OCI-LY3 (cell line): ENCODE results near the gene ARHGAP15.

Experiments used
- H2AFZ ChIP-seq: fragments of 200-600, 300-600 bp; shearing (Covaris generic); 2 replicates; pipeline ENCODE4 v1.6.0; 2014; ENCODE audit warnings: antibody characterized with exemption, low read depth, low read length
- H3K27ac ChIP-seq: fragments of 200-600, 300-600 bp; sonication (generic); 2 replicates; pipeline ENCODE4 v1.5.1; 2014; ENCODE audit warnings: mild to moderate bottlenecking, low read length, moderate library complexity, mixed read lengths
- H3K27me3 ChIP-seq: fragments of 200-600, 300-600 bp; sonication (generic); 2 replicates; pipeline ENCODE4 v1.6.1; 2014; ENCODE audit warnings: low read depth, low read length, mixed read lengths
- H3K36me3 ChIP-seq: fragments of 200-600, 300-600 bp; sonication (generic); replicated peaks from 2 replicates; pipeline ENCODE3; 2014; ENCODE audit warnings: low read depth, low read length, mixed read lengths
- H3K4me1 ChIP-seq: fragments of 300-600, 200-600 bp; sonication (generic); 2 replicates; pipeline ENCODE4 v1.6.1; 2014; ENCODE audit warnings: low read length, mixed read lengths
- H3K4me2 ChIP-seq: fragments of 200-600, 300-600 bp; sonication (generic); 2 replicates; pipeline ENCODE4 v1.6.1; 2014; ENCODE audit warnings: low read length, mixed read lengths
- H3K4me3 ChIP-seq: fragments of 300-600, 200-600 bp; sonication (generic); 2 replicates; pipeline ENCODE4 v1.5.1; 2014; ENCODE audit warnings: antibody characterized with exemption, mild to moderate bottlenecking, low read length, moderate library complexity
- H3K79me2 ChIP-seq: fragments of 300-600, 200-600 bp; shearing (Covaris generic); 2 replicates; pipeline ENCODE4 v1.6.1; 2014; ENCODE audit warnings: mild to moderate bottlenecking, low read length, mixed read lengths
- H3K9ac ChIP-seq: fragments of 300-600, 200-600 bp; shearing (Covaris generic); 2 replicates; pipeline ENCODE4 v1.6.0; 2014; ENCODE audit warnings: mild to moderate bottlenecking, low read length, moderate library complexity
- H3K9me3 ChIP-seq: fragments of 200-600, 300-600 bp; shearing (Covaris generic); 2 replicates; pipeline ENCODE4 v1.6.1; 2014; ENCODE audit warnings: low read length, mixed read lengths; ENCODE audit not compliant: insufficient read depth
- H4K20me1 ChIP-seq: fragments of 200-600, 300-600 bp; sonication (generic); 2 replicates; pipeline ENCODE4 v1.6.1; 2016; ENCODE audit warnings: low read length, mixed read lengths; ENCODE audit not compliant: insufficient read depth
- CTCF ChIP-seq: fragments of 200-600, 300-600 bp; sonication (generic); IDR thresholded peaks from 2 replicates; pipeline ENCODE4 v1.5.1; 2014; ENCODE audit warnings: antibody characterized with exemption, low read length, low read depth
- EZH2phosphoT487 ChIP-seq: fragments of 200-600 bp; shearing (Covaris generic); IDR thresholded peaks from 2 replicates; pipeline ENCODE4 v1.6.1; 2018; ENCODE audit warnings: antibody characterized with exemption, mixed run types, low read depth

The ARHGAP15 gene

GRCh38 chr2:143223556-143223955, 94.3 kb downstream of the ARHGAP15 start:
- H3K9me3 ChIP-seq, result no peaks in the 10 kb centered on the region
- no peaks in the 10 kb centered on the region for H3K4me1 ChIP-seq
- H3K27me3 ChIP-seq, result no peaks in the 10 kb centered on the region
- H3K27ac ChIP-seq, result no peak overlapping the region
- H3K79me2 ChIP-seq, result no peaks in the 10 kb centered on the region
- H4K20me1 ChIP-seq, result peaks cover 6% of the 10 kb centered on the region; the same call in 1 of the 2 replicates
- no peaks in the 10 kb centered on the region for H3K36me3 ChIP-seq
- no peak overlapping the region for H3K4me2 ChIP-seq
- H3K4me3 ChIP-seq, result no peak overlapping the region
- H3K9ac ChIP-seq, result no peak overlapping the region
- H2AFZ ChIP-seq, result no peak overlapping the region
- no peak for TF ChIP-seq EZH2phosphoT487
- no peak for TF ChIP-seq CTCF

- Histone ChIP-seq H3K4me3 (no peak overlapping the region), H3K27me3 (no peaks in the 10 kb centered on the region), H4K20me1 (no peaks in the 10 kb centered on the region), H3K27ac (no peak overlapping the region), H3K4me2 (no peak overlapping the region), H3K9ac (no peak overlapping the region), H3K79me2 (no peaks in the 10 kb centered on the region), H3K9me3 (no peaks in the 10 kb centered on the region), H2AFZ (no peak overlapping the region), H3K36me3 (peaks cover 7% of the 10 kb centered on the region), H3K4me1 (no peaks in the 10 kb centered on the region)
- TF ChIP-seq CTCF (no peak), EZH2phosphoT487 (no peak)
Observed at GRCh38 chr2:143225931-143226330, 96.7 kb downstream of the ARHGAP15 start.

- Histone ChIP-seq H3K27ac (no peak overlapping the region), H3K27me3 (no peaks in the 10 kb centered on the region), H3K36me3 (peaks cover 15% of the 10 kb centered on the region), H3K4me3 (no peak overlapping the region), H3K9ac (no peak overlapping the region), H4K20me1 (no peaks in the 10 kb centered on the region), H3K4me1 (no peaks in the 10 kb centered on the region), H2AFZ (no peak overlapping the region), H3K9me3 (no peaks in the 10 kb centered on the region), H3K4me2 (no peak overlapping the region), H3K79me2 (no peaks in the 10 kb centered on the region)
- TF ChIP-seq CTCF (no peak), EZH2phosphoT487 (no peak)
Observed at GRCh38 chr2:143226714-143227541, 97.7 kb downstream of the ARHGAP15 start.

- Histone ChIP-seq H4K20me1 (no peaks in the 10 kb centered on the region), H3K9ac (no peak overlapping the region), H3K79me2 (no peaks in the 10 kb centered on the region), H3K27ac (no peak overlapping the region), H3K27me3 (no peaks in the 10 kb centered on the region), H3K36me3 (peaks cover 24% of the 10 kb centered on the region), H2AFZ (no peak overlapping the region), H3K9me3 (no peaks in the 10 kb centered on the region), H3K4me2 (no peak overlapping the region), H3K4me1 (no peaks in the 10 kb centered on the region), H3K4me3 (no peak overlapping the region)
- TF ChIP-seq EZH2phosphoT487 (no peak), CTCF (no peak)
Observed at GRCh38 chr2:143229411-143229810, 100.2 kb downstream of the ARHGAP15 start.
